SKM-1 (cell line): ENCODE measurements around the gene NXN.
"Not testable (repeated sequence)": the region's sequence is repeated elsewhere in the genome, so short reads cannot be mapped to it uniquely, and the experiment has no call there.

Experiments
- DNase-seq: peaks from one replicate; lab custom pipeline; 2025; ENCODE audit not compliant: unreplicated experiment; lab: John Stamatoyannopoulos, UW

Gene NXN

DNA sequence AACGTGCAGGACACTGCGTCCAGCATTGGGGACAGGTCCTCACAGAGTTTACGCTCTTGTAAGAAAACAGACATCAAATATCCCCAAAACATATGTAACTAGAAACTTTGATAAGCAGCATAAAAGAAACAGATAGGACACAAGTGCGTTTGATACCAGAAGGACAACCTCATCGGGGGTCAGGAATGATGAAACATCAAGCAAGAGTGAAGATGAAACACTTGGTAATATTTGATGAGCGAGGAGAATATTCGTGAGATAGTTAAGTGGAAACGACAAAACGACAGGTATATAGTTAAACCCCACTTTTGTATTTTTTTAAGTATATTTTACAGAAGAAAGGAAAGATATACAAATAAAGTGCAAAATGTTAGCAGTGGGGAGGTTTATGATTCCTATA lies 55.9 kb downstream of the NXN start:
- no peak for DNase-seq

GRCh38 chr17:921161-921560 lies 58.4 kb downstream of the NXN start:
- no peak for DNase-seq

GRCh38 chr17:920190-920589 lies 59.4 kb downstream of the NXN start:
- no peak for DNase-seq

GRCh38 chr17:917941-918740 lies 61.4 kb downstream of the NXN start:
- no peak for DNase-seq

DNA sequence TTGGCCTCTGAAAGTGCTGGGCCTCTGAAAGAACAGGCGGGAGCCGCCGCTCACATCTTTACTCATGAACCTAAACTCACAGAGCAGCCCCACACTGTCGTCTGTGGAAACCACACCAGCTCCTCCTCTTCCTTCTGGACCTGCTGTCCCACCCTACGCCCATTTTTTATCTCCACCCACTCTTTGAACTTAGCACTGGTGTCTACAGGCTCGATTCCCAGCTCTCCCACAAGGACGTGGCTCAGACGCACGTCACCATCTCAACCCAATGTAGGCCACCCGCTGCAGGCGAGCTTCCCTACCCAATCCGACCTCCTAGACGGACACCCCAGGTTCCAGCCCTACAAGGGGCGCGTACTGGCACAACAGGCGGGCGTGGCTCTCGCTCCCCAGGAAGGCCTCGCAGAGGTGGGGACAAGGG lies 62.2 kb downstream of the NXN start:
- no peak for DNase-seq

DNA sequence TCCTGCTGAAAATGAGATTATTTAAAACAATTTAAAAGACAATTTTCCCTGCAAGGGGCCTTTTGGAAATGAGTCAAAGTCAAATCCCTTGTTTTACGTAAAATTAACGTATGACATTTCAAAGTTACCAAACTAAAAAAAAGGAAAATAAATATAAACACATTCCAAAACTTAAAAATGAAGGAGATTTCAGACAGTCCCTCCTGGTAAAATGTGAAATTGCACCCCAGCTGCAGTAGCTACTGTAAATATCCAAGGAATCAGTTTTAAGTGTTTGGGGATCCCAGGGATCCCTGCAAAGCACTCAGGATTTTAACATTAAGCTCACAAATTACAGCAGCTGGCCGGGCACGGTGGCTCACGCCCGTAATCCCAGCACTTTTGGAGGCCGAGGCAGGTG lies 63.3 kb downstream of the NXN start:
- no peak for DNase-seq

GRCh38 chr17:915538-916201 lies 63.9 kb downstream of the NXN start:
- no peak for DNase-seq

- DNase-seq: no peak
Observed at GRCh38 chr17:914561-914960, 65.0 kb downstream of the NXN start.

- no peak for DNase-seq
Observed at GRCh38 chr17:913207-913606, 66.4 kb downstream of the NXN start.

DNA sequence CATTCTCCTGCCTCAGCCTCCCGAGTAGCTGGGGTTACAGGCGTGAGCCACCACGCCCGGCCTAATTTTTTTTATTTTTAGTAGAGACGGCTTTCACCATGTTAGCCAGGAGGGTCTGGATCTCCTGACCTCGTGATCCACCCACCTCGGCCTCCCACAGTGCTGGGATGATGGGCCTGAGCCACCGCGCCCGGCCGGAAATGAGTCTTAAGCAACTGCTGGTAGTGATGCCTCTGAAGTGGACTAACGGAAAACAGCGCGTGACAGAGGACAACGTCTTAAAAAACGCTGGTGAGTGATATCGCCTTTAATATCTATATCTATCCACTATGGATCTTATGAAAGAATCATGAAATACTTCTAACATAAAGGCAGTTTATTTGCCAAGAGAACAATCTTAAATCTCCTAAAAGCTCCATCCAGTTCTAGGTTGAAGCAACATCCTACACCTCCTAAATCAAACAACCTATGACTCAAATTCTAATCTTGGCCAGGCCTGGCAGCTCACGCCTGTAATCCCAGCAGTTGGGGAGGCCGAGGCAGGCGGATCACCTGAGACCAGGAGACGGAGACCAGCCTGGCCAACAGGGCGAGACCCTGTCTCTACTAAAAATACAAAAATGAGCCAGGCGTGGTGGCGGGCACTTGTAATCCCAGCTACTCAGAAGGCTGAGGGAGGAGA lies 69.8 kb downstream of the NXN start:
- DNase-seq: no peak

GRCh38 chr17:907725-908124 lies 71.9 kb downstream of the NXN start:
- DNase-seq: no peak

GRCh38 chr17:905708-906107 lies 73.9 kb downstream of the NXN start:
- not testable (repeated sequence) for DNase-seq

DNA sequence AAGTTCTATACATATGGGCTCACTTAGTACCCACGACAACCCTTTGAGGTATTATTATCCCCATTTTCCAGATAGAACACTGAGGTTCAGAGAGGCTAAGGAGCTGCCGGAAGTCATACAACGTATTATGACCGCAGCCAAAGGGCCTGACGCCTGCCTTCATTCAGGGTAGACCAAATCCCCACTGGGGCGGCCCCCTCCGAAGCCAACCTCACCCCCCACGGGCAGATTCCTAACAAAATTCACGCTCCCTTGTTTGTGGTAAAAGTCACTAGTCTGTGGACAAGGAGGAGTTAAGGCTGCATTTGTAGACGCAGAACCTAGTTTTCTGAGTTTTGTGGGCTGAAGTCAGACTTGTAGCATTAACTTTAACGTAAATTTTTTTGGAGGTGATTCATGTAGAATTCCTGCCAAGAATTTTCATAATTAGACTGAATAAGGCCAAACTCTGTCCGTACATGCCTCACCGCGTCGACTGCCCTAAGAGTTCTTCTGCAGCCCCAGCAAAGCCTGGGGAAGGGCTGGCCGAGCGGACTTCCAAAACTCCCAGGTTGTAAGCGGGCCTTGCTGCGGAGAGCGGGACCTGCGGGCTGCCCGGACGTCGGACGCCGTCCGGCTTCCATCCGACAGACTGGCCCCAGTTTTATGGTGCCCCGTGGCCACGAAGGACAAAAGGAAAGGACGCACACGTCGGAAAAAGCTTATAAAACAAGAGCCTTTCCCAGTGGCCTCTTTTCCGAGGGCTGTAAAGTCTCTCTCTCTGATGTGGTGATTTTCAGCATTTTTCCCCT lies 75.7 kb downstream of the NXN start:
- no peak for DNase-seq

DNA sequence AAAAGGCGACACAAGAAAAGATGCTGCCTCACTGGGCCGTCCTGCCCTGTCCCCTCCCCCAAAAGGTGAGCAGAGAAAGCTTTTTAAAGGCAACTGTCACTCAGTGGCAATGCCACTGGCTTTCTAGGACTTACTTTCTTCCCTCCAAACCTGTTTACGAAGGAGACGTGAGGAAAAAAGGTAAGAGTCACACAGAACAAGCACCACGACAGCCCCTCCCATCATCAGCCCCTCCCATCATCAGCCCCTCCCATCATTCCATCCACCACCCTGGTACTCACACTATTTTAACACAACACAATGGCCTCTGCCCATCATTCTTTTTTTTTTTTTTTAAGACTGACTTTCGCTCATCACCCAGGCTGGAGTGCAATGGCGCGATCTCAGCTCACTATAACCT lies 77.1 kb downstream of the NXN start:
- no peak for DNase-seq

- DNase-seq: no peak
Observed at GRCh38 chr17:901964-902363, 77.6 kb downstream of the NXN start.

GRCh38 chr17:901191-901950 lies 78.2 kb downstream of the NXN start:
- no peak for DNase-seq

- no peak for DNase-seq
Observed at GRCh38 chr17:900336-900934, 79.1 kb downstream of the NXN start.

GRCh38 chr17:897970-898619 lies 81.5 kb downstream of the NXN start:
- no peak for DNase-seq

- DNase-seq: no peak
Observed at GRCh38 chr17:896953-897661, 82.5 kb downstream of the NXN start.
